GM19240 (cell line): ENCODE results near the gene GFER.
"Not testable (repeated sequence)": the region's sequence is repeated elsewhere in the genome, so short reads cannot be mapped to it uniquely, and the experiment has no call there.

ENCODE experiments used
- DNase-seq: peaks from one replicate; pipeline ENCODE4 v3.0.0; 2011; ENCODE audit warnings: low spot score; ENCODE audit not compliant: insufficient read length

Gene GFER

DNA sequence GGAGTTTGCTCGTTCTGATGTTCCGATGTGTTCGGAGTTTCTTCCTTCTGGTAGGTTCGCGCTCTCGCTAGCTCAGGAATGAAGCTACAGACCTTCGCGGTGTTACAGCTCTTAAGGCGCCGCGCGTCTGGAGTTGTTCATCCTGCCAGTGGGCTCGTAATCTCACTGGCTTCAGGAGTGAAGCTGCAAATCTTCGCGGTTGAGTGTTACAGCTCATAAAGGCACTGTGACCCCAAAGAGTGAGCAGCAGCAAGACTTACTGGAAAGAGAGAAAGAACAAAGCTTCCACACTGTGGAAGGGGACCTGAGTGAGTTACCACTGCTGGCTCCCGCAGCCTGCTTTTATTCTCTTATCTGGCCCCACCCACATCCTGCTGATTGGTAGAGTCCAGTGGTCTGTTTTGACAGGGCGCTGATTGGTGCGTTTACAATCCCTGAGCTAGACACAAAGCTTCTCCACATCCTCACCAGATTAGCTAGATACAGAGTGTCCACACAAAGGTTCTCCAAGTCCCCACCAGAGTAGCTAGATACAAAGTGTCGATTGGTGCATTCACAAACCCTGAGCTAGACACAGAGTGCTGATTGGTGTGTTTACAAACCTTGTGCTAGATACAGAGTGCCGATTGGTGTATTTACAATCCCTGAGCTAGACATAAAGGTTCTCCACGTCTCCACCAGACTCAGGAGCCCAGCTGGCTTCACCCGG, 26.4 kb upstream of the GFER start:
- not testable (repeated sequence) for DNase-seq

DNA sequence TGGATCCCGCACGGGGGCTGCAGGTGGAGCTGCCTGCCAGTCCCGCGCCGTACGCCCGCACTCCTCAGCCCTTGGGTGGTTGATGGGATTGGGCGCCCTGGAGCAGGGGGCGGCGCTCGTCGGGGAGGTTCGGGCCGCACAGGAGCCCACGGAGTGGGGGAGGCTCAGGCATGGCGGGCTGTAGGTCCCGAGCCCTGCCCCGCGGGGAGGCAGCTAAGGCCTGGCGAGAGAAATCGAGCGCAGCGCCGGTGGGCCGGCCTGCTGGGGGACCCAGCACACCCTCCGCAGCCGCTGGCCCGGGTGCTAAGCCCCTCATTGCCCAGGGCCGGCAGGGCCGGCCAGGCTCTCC, 25.9 kb upstream of the GFER start:
- not testable (repeated sequence) for DNase-seq

DNA sequence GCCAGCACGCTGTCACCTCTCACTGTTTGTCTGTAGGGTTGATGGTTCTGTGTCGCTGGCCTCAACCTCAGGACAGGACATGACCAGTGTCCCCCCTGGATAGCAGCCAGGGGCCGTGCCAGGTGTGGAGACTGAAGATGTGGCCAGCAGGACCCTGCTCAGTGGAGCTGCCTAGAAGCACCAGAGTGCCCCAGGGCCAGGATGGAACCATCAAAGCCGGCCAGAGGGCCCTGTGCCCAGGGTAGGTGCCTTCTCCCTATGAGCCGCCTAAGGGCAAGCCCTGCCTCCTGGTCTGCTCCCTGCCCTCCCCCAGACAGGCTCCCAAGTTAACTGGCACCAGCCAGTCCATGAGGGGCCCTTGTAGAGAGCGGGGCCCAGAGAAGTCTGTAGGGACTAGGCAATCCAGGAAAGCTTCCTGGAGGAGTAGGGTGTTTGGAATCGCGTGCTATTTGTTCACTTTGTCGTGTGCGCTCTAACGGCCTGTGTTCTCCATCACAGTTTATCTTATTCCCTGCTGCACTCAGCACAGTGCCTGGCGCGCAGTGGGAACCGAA, 25.2 kb upstream of the GFER start:
- no peak for DNase-seq

DNA sequence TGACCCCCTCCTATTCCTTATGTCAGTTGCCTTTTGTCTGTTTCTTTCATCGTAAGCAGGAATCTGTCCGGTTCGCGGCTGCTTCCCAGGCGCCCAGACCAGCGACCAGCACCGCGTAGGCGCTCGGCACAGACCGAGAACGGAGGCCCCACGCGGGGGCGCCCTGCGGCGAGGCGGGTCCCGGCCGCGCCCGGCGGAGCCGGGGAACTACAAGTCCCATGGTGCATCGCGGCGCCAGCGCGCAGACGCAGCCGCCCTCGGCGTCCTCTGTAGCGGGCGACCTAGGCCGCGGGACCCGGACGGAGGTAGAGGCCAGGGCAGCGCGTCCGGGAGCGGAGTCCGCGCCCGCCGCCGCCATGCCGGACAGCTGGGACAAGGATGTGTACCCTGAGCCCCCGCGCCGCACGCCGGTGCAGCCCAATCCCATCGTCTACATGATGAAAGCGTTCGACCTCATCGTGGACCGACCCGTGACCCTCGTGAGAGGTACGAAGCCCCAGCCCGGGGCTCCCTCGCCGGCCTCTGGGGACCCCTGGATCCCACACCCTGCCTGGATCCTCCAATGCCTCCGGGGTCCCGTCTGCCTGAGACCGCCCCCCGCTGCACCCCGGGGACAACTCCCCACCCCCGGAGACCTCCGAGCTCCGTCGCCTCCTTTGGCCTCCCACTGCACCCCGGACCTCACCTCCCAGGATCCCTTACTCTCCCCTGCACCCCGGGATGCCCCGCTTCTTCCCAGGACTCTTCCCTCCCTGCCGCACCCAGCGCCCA, 24.5 kb upstream of the GFER start, which contains the start of gene NDUFB10:
Gene NDUFB10, plus strand, starts transcription at position 270 of the 771 bp plus-strand sequence. Its CDS starts 87 bp downstream, at position 357.
- peak; percentile 84 for DNase-seq

DNA sequence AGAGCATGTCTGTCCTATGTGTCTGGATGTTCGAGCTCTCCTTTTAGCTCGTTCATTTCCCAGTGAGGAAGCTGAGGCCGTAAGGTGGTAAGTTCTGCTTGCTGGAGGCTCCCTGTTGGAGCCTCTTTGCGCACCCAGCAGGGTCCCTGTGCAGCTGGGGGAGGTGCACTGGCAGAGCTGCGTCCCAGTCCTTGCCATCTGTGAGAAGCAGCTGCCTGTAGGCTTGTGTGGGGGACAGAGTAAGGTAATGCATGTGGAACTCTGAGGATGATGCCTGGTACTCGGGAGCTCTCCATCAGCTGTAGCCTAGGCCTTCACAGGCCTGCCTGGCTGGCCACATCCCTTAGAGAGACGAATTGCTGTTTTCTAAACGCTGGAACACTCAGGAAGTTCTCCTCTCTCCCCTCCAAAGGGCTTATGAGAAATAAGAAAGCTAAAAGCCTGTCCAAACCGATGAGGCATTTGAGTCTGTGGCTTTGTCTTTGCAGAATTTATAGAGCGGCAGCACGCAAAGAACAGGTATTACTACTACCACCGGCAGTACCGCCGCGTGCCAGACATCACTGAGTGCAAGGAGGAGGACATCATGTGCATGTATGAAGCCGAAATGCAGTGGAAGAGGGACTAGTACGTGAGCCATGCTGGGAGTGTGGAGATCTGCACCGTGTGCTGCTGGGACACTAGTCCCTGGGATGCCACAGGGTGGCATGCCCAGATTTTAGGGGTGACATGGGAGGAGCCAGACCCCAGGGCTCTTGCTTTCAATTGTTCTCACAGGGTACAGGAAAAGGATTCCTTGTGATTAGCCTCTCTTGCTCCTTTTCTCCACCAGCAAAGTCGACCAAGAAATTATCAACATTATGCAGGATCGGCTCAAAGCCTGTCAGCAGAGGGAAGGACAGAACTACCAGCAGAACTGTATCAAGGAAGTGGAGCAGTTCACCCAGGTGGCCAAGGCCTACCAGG, 23.0 kb upstream of the GFER start:
- DNase-seq, result no peak

DNA sequence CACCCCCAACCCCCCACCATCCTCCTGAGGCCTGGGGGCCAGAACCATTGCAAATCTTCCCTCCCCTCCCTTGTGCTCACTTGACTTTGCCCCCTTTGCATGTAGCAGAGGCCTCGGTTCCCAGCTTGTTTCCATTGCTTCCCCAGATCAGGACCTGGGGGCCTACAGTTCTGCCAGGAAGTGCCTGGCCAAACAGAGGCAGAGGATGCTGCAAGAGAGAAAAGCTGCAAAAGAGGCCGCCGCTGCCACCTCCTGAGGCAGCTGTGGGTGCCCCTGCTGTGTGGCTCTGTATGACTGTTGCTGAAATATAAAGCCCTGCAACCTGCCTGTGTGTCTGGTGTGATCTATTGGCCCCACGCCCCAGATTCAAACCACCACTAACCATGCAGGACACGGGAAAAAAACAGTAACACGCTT, 22.3 kb upstream of the GFER start:
- no peak for DNase-seq

DNA sequence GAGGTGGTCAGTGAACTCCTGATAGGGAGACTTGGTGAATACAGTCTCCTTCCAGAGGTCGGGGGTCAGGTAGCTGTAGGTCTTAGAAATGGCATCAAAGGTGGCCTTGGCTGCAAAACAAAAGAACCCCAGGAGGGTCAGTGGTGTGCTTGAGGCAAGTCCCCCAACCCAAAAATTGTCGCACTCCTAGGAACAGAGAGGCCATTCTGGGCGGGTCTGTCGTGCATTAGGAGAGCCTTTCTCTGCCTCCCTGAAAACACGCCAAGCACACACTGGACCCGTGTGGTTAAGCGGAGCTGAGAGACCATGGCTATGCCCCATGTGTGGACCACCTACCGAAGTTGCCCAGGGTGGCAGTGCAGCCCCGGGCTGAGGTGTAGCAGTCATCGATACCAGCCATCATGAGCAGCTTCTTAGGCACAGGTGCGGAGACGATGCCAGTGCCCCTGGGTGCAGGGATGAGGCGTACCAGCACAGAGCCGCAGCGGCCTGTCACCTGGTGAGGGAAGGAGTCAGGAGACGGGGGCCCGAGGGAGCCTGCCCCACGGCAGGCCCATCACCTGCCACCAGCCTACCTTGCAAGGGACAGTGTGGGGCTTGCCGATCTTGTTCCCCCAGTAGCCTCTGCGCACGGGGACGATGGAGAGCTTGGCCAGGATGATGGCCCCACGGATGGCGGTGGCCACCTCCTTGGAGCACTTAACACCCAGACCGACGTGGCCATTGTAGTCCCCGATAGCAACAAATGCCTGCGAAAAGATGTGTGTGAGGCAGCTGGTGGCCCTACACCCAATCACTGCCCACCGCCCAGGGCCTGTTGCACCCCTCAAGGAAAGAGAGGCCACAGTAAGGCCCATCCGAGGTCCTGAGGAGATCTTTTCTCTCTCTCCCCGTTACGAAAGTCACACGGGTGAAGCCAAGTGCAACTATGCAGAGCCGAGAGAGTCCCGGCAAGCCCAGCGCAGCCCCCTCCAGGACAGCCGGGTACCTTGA, 21.5 kb upstream of the GFER start:
- not testable (repeated sequence) for DNase-seq

DNA sequence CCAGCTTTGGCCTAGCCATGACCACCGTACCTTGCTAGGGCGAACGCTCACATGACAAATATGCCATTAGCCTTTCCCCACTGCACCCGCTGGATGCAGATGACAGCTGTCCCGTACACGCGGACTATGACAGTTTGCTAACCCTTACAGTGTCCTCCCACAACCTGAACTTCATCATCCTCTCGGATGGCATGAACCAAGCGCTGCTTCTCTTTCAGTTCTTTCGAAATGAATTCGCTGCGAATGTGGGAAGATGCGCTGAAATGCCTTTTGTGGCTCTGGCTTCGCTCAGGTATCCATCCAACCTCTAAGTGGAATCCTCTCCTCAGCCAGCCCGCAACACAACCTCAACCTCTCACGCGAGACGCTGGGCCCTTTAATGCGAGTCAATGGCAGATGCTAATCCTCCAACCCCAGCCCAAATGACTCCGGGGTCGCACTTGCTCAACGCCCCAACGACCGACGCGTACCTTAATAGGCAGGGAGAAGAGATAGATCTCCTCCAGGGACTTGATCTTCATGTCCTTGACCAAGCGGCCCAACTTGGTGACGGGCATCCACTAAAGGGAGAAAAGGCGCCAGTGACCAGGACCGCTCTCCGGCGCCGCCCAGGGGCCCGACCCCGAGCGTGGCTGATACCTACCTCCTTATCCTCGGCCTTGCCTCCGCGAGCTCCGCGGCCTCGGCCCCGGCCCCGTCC, 20.0 kb upstream of the GFER start:
- DNase-seq, result no peak

DNA sequence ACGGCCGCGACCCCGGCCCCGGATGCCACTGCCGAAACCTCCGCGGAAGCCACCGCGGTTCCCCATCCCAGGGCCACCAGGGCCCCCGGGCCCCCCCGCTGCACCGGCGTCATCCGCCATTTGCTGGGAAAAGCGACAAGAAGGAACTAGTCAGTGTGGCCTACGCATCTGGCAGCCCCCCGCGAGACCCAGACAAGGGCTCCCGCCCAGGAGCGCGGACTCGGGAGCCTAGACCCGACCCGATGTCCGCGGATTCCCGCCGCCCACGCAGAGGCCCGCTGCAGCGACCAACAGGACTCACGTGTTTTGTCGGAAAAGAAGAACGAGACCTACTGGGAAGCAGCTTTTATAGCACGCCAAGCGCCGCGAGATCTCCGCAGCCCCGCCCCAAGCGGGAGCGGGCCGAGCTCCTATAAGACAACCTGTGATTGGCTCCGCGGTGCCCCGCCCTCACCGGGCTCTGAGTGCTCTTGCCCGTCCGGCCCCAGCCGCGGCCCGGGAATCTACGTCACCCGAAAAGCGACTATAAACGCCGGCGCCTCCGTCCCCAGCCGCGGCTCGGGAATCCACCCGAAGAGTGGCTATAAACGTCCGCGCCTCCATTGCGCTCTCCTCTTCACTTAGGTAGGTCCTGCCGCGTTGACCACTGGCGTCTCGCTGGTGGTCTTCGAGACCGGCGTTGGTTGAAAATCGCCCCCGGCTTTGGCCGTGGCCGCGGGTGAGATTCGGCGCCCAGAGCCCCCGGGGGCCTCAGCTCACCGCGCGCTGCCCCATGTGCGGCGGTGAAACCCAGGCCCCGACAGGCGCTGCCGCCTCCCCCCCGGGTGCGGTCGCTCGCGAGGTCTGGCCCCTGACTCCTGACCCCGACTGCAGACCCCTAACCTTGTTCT, 19.2 kb upstream of the GFER start, which contains the start of gene RPS2:
Gene RPS2, minus strand, starts transcription at position 321 of the 890 bp plus-strand sequence. Its CDS starts 201 bp downstream, at position 120.
- peak; percentile 100 for DNase-seq

DNA sequence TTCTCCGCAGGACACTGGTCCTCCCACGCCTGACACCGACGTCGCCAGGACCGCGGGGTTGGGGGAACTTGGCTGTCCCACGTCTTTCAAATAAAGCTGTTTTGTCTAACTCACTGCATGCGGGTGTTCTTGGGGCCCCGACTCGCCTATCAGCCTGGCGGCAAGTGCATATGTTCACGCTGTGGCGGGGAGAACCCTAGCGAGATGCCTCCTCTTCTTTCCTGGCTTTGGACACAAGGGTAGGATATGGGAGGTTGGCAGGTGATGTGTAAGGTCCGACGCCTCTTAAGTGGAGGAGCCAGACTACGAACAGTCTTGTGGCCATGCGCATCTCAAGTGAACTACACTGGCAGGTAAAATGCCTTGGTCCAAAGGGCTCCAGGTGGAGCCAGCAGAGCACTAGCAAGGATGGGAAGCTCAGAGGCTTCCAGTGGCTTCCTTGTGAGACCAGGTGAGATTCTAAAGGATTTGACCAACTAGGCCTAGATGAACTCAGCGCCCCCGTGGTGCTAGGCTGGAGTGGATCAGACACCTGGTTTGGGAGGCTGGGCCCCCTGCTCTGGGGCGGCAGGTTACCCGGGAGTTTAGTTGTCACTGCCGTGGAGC, 18.5 kb upstream of the GFER start:
- DNase-seq, result no peak

DNA sequence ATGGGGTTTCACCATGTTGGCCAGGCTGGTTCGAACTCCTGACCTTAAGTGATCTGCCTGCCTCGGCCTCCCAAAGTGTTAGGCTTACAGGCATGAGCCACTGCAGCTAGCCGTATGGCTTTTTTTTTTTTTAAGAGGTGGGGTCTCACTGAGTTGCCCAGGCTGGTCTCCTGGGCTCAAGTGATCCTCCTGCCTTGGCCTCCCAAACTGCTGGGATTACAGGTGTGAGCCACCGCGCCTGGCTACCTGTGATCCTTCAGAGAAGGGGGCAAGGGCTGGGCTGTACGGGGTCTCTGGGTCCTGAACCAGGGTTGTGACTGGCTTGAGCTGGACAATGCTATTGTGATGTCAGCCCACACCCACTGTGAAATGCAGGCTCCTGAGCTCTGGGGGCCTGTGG, 17.5 kb upstream of the GFER start, which contains the start of gene RNF151:
Gene RNF151, plus strand, starts transcription at position 397 of the 400 bp plus-strand sequence. CDS start 26 bp downstream, outside the sequence.
- no peak for DNase-seq

DNA sequence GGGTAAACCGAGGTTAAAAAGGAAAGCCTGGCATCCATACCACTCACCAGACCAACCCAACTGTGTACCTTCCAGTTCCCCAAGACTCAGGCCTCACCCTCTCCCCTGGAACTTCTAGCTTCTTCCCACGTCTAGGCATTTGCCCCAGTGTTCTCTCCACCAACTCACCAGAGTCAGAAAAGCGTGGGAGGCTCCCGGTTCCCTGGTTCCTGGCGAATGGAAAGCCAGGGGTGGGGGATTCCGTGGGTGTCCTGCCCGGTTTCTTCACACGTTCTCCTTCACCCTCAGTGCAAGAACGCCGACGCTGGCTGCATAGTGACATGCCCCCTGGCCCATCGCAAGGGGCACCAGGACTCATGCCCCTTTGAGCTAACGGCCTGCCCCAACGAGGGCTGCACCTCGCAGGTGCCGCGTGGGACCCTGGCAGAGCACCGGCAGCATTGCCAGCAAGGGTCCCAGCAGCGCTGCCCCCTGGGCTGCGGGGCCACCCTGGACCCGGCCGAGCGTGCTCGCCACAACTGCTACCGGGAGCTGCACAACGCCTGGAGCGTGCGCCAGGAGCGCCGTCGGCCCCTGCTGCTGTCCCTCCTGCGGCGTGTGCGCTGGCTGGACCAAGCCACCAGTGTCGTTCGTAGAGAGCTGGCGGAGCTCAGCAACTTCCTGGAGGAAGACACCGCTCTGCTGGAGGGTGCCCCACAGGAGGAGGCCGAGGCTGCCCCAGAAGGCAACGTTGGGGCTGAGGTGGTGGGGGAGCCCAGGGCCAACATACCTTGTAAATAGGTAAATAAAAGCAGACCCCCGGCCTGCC, 15.6 kb upstream of the GFER start:
- DNase-seq, result no peak

DNA sequence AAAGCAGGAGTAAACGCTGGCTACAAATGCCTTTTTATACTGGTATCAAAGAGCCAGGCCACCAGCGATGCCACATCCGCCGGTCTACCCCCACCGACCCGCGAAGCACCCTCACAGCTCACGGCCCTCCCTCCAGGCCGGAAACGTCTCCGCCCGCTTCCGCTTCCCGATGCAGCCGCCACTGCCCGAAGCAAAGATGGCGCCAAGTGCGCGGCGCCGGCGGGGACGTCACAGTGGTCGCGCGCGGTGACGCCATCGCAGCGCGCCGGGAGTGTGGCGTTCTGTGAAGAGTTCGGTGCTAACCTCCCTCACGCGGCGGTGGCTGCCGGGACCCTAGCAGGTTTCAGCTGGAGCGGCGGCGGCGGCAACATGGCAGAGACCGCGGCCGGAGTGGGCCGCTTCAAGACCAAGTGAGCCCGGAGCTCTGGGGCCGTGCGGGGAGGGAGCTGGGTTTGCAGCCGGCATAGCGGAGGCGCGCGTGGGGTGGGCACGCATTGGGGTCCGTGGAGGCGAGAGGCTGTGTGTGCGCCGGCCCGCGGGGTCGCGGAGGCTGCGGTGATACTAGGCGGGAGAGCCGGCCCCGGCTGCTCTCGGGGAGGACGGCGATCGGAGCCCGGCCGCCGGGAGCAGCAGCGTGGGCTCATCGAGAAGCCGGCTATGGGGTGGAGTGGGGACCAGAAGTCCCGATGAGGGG, 12.1 kb upstream of the GFER start, which contains the start of gene TBL3:
Gene TBL3, plus strand, starts transcription at position 258 of the 694 bp plus-strand sequence. Its CDS starts 112 bp downstream, at position 370.
- peak; percentile 100 for DNase-seq

DNA sequence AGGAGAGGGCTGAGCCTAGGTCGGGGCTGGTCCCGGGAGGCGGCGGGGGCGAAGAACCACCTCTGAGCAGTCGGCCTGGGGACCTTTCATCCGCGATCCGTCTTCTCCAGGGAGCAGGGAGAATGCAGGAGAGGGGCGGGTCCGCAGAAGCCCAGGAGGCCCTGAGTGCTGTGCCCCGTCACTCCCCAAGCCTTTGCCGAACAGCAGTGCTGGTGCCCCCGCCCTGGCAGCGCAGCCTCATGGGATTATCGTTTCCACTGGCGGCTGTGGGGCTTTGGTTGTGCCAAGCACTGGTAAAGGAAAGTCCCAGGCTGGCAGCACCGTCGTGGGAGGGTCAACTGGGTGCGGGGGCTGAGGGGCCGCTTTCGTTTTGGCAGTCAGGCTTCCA, 11.5 kb upstream of the GFER start:
- no peak for DNase-seq

DNA sequence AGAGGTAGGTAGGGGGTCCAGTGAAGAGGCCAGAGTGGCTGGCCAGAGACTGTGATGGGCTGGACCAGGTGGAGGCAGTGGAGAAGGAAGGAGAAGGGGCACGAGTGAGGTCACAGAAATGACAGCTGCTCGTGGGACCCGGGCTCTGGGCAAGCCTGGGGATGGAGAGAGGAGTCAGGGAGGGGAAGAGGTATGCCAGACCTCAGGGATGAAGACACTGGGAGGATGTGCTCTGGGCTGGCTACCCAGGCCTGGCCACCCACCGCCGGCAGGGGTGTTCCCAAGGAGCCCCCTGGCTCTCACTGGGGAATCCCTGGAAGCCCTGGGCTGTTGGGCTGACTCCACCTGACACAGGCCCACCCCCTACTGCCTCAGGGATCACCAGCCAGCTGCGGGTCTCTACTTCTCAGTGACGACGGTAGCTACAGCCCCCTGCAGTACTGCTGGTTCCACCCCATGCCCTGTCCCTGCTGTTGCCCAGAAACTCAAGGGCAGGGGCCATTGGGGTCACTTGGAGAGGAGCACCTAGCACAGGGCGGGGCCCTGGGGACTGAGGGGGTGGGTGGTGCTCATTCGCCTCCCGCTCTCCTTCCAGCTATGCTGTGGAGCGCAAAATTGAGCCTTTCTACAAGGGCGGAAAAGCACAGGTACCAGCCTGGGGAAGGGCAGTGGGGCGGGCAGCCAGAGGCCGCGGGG, 10.4 kb upstream of the GFER start:
- no peak for DNase-seq
